Measurements from ENCODE around the gene TEC.
"Not testable (repeated sequence)": the region's sequence is repeated elsewhere in the genome, so short reads cannot be mapped to it uniquely, and the experiment has no call there.

Gene TEC

DNA sequence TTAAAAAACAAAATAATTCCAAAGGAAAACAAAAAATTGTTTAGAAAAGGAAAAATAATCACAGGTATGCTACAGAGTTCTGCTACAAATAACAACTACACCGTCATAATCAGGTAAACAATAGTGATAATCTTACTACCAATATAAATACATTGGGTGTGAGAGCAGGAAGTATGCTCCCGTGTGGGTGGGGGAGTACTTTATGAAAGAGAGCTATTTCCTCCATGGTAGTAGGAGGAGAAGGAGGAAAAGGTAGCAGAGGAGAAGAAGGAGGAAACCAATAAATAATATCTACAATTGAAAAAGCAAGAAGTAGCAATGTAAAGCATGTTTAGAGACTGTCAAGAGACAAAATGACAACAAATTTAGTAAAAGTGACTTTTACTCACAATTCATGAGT is 35.1 kb downstream of the TEC start:
- Histone ChIP-seq H3K4me1 (ENCODE audit: insufficient read depth, low read length) (peaks cover 11% of the 10 kb centered on the region), H3K27ac (ENCODE audit: low read length) (no peak overlapping the region), H3K36me3 (ENCODE audit: insufficient read depth, low read depth, low read length) (no peaks in the 10 kb centered on the region), H3K27me3 (ENCODE audit: insufficient read depth, low read length) (no peaks in the 10 kb centered on the region), H3K9ac (ENCODE audit: low read depth, low read length) (no peak overlapping the region), H3K9me3 (ENCODE audit: insufficient read depth, low read depth, low read length) (no peaks in the 10 kb centered on the region), H3K4me3 (ENCODE audit: low read length) (no peak overlapping the region)

DNA sequence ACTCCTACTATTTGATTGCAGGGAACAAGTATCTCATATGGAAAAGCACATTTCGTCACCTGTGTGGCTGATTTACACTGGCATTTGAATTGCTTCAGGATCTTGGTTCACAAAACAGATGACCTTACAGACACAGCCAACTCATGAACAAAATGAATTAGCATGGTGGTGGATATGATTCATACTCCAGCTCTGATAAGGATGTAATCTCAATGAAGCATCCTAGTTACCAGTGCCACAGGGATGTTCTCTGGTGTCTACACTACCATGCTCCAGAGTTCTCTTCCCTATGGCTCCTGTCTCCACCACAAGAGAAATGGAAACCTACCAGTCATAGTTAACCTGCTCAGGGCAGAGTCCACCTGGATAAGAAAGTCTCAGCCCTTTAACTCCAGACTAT is 40.7 kb downstream of the TEC start:
- H3K27me3 ChIP-seq (ENCODE audit: insufficient read depth, low read length): no peaks in the 10 kb centered on the region
- H3K27ac ChIP-seq (ENCODE audit: low read length): no peak overlapping the region
- peaks cover 4% of the 10 kb centered on the region; the same call in 1 of the 2 replicates for H3K4me1 ChIP-seq (ENCODE audit: insufficient read depth, low read length)
- H3K9ac ChIP-seq (ENCODE audit: low read depth, low read length): no peak overlapping the region
- no peak overlapping the region for H3K4me3 ChIP-seq (ENCODE audit: low read length)
- no peaks in the 10 kb centered on the region for H3K36me3 ChIP-seq (ENCODE audit: insufficient read depth, low read depth, low read length)
- H3K9me3 ChIP-seq (ENCODE audit: insufficient read depth, low read depth, low read length): no peaks in the 10 kb centered on the region

DNA sequence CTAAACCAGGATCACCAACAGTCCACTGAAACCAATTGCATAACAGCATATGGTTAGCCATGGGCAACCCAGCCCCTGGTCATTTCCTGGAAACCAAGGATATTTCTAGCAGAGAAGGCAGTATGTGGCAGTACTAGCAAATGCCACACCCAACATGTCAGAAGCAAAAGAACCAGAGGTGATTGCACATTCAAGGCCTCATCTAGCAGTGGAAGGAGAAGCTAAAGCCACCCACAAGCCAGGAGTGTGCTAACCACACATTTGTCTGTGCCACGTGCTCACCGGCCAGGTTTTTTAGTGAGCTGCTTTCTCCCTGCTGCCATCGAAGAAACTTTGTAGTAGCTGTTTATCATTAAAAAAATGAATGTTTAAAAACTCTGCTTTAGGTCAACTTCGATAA is 42.0 kb downstream of the TEC start:
- no peak overlapping the region for H3K4me3 ChIP-seq (ENCODE audit: low read length)
- peaks cover 2% of the 10 kb centered on the region; the same call in 1 of the 2 replicates for H3K4me1 ChIP-seq (ENCODE audit: insufficient read depth, low read length)
- H3K9ac ChIP-seq (ENCODE audit: low read depth, low read length): no peak overlapping the region
- no peaks in the 10 kb centered on the region for H3K9me3 ChIP-seq (ENCODE audit: insufficient read depth, low read depth, low read length)
- no peaks in the 10 kb centered on the region for H3K27me3 ChIP-seq (ENCODE audit: insufficient read depth, low read length)
- H3K27ac ChIP-seq (ENCODE audit: low read length): no peak overlapping the region
- no peaks in the 10 kb centered on the region for H3K36me3 ChIP-seq (ENCODE audit: insufficient read depth, low read depth, low read length)

DNA sequence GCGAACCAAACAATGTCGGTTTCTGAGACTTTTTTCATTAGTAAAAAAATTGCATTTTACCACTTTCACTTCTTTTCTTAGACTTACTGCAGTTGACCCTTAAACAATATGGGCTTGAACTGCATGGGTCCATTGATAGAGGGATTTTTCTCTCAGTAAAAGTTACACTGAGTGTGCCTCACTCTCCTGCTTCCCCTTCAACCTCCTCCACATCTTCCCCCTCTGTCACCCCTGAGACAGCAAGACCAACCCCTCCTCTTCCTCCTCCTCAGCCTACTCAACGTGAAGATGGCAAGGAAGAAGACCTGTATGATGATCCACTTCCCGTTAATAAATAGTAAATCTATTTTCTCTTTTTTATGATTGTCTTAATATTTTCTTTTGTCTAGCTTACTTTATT is 43.4 kb downstream of the TEC start:
- Histone ChIP-seq H3K9me3 (ENCODE audit: insufficient read depth, low read depth, low read length) (no peaks in the 10 kb centered on the region), H3K4me1 (ENCODE audit: insufficient read depth, low read length) (peaks cover 2% of the 10 kb centered on the region; the same call in 1 of the 2 replicates), H3K9ac (ENCODE audit: low read depth, low read length) (no peak overlapping the region), H3K4me3 (ENCODE audit: low read length) (no peak overlapping the region), H3K27me3 (ENCODE audit: insufficient read depth, low read length) (no peaks in the 10 kb centered on the region), H3K36me3 (ENCODE audit: insufficient read depth, low read depth, low read length) (no peaks in the 10 kb centered on the region), H3K27ac (ENCODE audit: low read length) (no peak overlapping the region)

DNA sequence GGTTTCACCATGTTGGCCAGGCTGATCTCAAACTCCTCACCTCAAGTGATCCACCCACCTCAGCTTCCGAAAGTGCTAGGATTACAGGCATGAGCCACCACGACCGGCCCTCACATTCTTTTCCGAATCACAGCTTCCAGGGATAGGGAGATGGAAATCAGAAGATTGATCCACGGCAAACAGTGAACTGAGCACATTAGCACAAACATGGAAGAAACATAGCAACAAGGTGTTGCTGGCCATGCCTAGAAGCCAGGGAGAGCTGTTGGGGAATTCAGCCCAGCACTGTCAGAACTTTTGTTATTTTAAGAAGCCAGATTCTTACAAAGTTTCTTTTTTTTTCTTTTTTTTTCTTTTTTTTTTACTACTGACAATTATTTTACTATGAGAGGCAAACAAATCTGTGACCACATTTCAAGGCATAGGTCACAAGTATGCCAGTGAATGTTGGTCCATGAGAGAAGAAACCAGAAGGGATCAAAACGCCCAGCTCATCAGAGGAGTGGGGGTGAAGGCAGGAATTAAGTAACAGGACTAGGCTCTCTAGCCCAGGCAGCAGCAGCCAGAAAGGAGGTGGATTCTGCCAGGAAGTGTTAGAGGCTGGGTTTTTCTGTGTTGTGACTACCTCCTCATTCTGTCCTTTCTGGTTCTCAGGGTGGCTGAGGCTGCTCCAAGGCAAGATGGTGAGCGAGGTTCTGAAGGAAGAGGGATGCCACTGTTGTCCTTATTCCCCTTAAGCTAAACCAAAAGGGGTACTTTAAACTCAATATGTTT is 44.1 kb downstream of the TEC start:
- Histone ChIP-seq H3K27ac (ENCODE audit: low read length) (no peak overlapping the region), H3K4me3 (ENCODE audit: low read length) (no peak overlapping the region), H3K9me3 (ENCODE audit: insufficient read depth, low read depth, low read length) (no peaks in the 10 kb centered on the region), H3K27me3 (ENCODE audit: insufficient read depth, low read length) (no peaks in the 10 kb centered on the region), H3K9ac (ENCODE audit: low read depth, low read length) (no peak overlapping the region), H3K36me3 (ENCODE audit: insufficient read depth, low read depth, low read length) (no peaks in the 10 kb centered on the region), H3K4me1 (ENCODE audit: insufficient read depth, low read length) (peaks cover 2% of the 10 kb centered on the region; the same call in 1 of the 2 replicates)

GRCh38 chr4:48224606-48225005 is 45.0 kb downstream of the TEC start:
- H3K4me1 ChIP-seq (ENCODE audit: insufficient read depth, low read length): peaks cover 2% of the 10 kb centered on the region; the same call in 1 of the 2 replicates
- H3K36me3 ChIP-seq (ENCODE audit: insufficient read depth, low read depth, low read length): no peaks in the 10 kb centered on the region
- H3K9ac ChIP-seq (ENCODE audit: low read depth, low read length): no peak overlapping the region
- no peak overlapping the region for H3K27ac ChIP-seq (ENCODE audit: low read length)
- no peaks in the 10 kb centered on the region for H3K27me3 ChIP-seq (ENCODE audit: insufficient read depth, low read length)
- no peaks in the 10 kb centered on the region for H3K9me3 ChIP-seq (ENCODE audit: insufficient read depth, low read depth, low read length)
- no peak overlapping the region for H3K4me3 ChIP-seq (ENCODE audit: low read length)

- Histone ChIP-seq H3K9me3 (ENCODE audit: insufficient read depth, low read depth, low read length) (no peaks in the 10 kb centered on the region), H3K27ac (ENCODE audit: low read length) (no peak overlapping the region), H3K36me3 (ENCODE audit: insufficient read depth, low read depth, low read length) (no peaks in the 10 kb centered on the region), H3K9ac (ENCODE audit: low read depth, low read length) (no peak overlapping the region), H3K4me1 (ENCODE audit: insufficient read depth, low read length) (peaks cover 2% of the 10 kb centered on the region; the same call in 1 of the 2 replicates), H3K4me3 (ENCODE audit: low read length) (no peak overlapping the region), H3K27me3 (ENCODE audit: insufficient read depth, low read length) (no peaks in the 10 kb centered on the region)
These were observed 45.9 kb downstream of the TEC start for GRCh38 chr4:48223633-48224295.

DNA sequence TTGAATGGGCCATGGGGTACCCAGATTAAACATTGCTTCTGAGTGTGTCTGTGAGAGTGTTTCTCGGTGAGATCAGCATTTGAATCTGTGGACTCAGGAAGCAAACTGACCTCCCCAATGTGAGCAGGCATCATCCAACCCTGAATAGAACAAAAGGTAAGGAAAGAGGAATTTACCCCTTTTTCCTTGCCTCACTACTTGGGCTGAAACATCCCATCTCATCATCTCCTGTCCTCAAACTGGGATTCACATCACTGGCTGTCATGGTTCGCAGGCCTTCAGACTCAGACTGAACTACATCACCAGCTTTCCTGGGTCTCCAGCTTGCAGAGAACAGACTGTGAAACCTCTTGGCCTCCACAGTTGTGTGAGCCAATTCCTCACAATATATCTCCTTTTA is 47.1 kb downstream of the TEC start:
- Histone ChIP-seq H3K36me3 (ENCODE audit: insufficient read depth, low read depth, low read length) (no peaks in the 10 kb centered on the region), H3K27me3 (ENCODE audit: insufficient read depth, low read length) (no peaks in the 10 kb centered on the region), H3K9ac (ENCODE audit: low read depth, low read length) (no peak overlapping the region), H3K4me3 (ENCODE audit: low read length) (no peak overlapping the region), H3K27ac (ENCODE audit: low read length) (no peak overlapping the region), H3K4me1 (ENCODE audit: insufficient read depth, low read length) (peaks cover 2% of the 10 kb centered on the region; the same call in 1 of the 2 replicates), H3K9me3 (ENCODE audit: insufficient read depth, low read depth, low read length) (no peaks in the 10 kb centered on the region)

- H3K4me3 ChIP-seq (ENCODE audit: low read length); H3K27ac ChIP-seq (ENCODE audit: low read length); H3K4me1 ChIP-seq (ENCODE audit: insufficient read depth, low read length); H3K9ac ChIP-seq (ENCODE audit: low read depth, low read length); H3K36me3 ChIP-seq (ENCODE audit: insufficient read depth, low read depth, low read length); H3K27me3 ChIP-seq (ENCODE audit: insufficient read depth, low read length); H3K9me3 ChIP-seq (ENCODE audit: insufficient read depth, low read depth, low read length): not testable (repeated sequence)
These were observed 50.2 kb downstream of the TEC start for GRCh38 chr4:48219430-48219829.

GRCh38 chr4:48216563-48216962 is 53.1 kb downstream of the TEC start:
- H3K27me3 ChIP-seq (ENCODE audit: insufficient read depth, low read length): no peaks in the 10 kb centered on the region

DNA sequence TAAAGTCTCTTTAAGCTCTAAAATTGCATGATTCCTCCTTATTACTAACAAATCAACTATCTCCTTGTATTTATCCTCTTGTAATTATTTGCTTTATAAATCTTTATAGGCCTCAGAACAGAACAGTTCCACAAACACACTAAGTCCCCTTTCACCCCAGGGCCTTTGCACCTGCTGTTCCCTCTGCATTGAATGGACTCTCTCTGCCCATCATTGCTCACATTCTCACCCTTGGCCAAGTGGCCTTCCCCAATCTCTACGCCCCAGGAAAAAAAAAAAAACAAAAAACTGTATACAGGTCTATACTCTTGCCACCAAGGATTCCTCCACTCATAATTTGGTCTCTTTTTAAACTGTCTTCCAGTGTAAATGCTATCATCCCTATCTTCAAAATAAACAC is 53.7 kb downstream of the TEC start:
- Histone ChIP-seq H3K4me1 (ENCODE audit: insufficient read depth, low read length) (no peaks in the 10 kb centered on the region), H3K27ac (ENCODE audit: low read length) (no peak overlapping the region), H3K27me3 (ENCODE audit: insufficient read depth, low read length) (no peaks in the 10 kb centered on the region), H3K9ac (ENCODE audit: low read depth, low read length) (no peak overlapping the region), H3K36me3 (ENCODE audit: insufficient read depth, low read depth, low read length) (no peaks in the 10 kb centered on the region), H3K4me3 (ENCODE audit: low read length) (no peak overlapping the region), H3K9me3 (ENCODE audit: insufficient read depth, low read depth, low read length) (no peaks in the 10 kb centered on the region)

More at GRCh38 chr4:48216563-48216962, 53.1 kb downstream of the TEC start:
- Histone ChIP-seq H3K9me3 (ENCODE audit: insufficient read depth, low read depth, low read length) (no peaks in the 10 kb centered on the region), H3K27ac (ENCODE audit: low read length) (no peak overlapping the region), H3K4me3 (ENCODE audit: low read length) (no peak overlapping the region), H3K4me1 (ENCODE audit: insufficient read depth, low read length) (no peaks in the 10 kb centered on the region), H3K36me3 (ENCODE audit: insufficient read depth, low read depth, low read length) (no peaks in the 10 kb centered on the region), H3K9ac (ENCODE audit: low read depth, low read length) (no peak overlapping the region)

DNA sequence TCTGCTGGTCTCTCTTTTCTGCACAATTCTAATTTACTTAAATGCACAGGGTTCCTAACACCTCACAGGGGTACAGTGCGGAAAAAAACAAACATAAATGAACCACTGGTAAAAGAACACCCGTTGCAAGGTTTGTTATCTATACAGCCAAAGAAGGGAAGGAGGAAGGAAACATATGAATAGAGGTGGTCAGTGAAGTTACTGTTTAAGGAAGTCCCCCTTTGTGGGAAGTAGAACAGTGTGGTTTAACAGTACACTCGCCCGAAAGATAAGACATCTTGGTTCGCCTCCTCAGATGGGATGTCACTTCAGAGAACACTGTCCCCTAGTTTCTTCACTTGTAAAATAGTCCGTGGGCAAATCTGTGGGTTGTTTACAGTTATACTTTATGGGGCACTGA is 57.5 kb downstream of the TEC start:
- Histone ChIP-seq H3K9me3 (ENCODE audit: insufficient read depth, low read depth, low read length) (no peaks in the 10 kb centered on the region), H3K27me3 (ENCODE audit: insufficient read depth, low read length) (no peaks in the 10 kb centered on the region), H3K4me1 (ENCODE audit: insufficient read depth, low read length) (no peaks in the 10 kb centered on the region), H3K36me3 (ENCODE audit: insufficient read depth, low read depth, low read length) (no peaks in the 10 kb centered on the region), H3K4me3 (ENCODE audit: low read length) (no peak overlapping the region), H3K27ac (ENCODE audit: low read length) (no peak overlapping the region), H3K9ac (ENCODE audit: low read depth, low read length) (no peak overlapping the region)
